Measurements from ENCODE around the gene MYLIP. TPM values are rescaled to one million over a fixed set of nuclear protein-coding genes. Genes with fewer than 3 reads are reported as not detected.

Gene MYLIP
- total and polyA plus RNA-seq, 2 of the 4 experiments (the other 2 are of a cell fraction) = 1.8 to 3.2 TPM

DNA sequence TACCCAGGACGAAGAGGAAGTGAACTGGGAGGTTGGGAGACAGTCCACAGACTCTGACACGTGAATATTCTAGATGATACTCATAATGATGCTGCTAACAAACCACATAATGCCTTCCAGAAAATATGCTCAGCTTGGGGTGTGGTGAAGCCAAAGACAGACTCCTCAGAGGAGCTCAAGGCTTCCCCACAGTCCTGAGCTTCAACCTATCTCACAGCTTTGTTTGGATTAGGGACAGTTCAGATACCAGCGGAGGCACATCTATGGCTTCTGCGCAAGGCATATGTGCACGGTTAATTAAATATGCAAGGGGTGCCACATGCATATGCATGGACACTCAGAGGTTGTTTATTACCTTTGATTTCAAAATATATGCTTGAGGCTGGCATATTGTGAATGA is 30.7 kb upstream of the MYLIP start:
- BruUV-seq (replicated peaks) = no TSS peak
- Histone ChIP-seq H3K23ac (ENCODE audit: low read depth, low read length) (no peak overlapping the region), H3K9ac (ENCODE audit: low read depth, low read length) (no peak overlapping the region), H3K79me1 (ENCODE audit: low read depth in 1 of 2, low read length in 2 of 2) (no peaks in the 10 kb centered on the region), H2AFZ (replicated peaks; ENCODE audit: low read length, poor library complexity) (no peak overlapping the region), H3K4me1 (ENCODE audit: control insufficient read depth, insufficient read depth, low read length) (no peaks in the 10 kb centered on the region), H3K9me3 (ENCODE audit: control insufficient read depth, insufficient read depth, low read length) (peaks cover 2% of the 10 kb centered on the region; the same call in 1 of the 2 replicates), H2BK120ac (ENCODE audit: low read depth, low read length) (no peak overlapping the region), H4K8ac (ENCODE audit: low read depth in 2 of 2, low read length in 2 of 2) (no peak overlapping the region), H3K27ac (ENCODE audit: insufficient read depth, low read length) (no peak overlapping the region), H4K91ac (ENCODE audit: insufficient read depth, low read depth, low read length) (no peak overlapping the region), H2AK5ac (ENCODE audit: low read depth, low read length) (no peak overlapping the region), H4K5ac (ENCODE audit: low read depth, low read length) (no peak overlapping the region), H3K4me3 (ENCODE audit: insufficient read depth, low read depth, low read length) (no peak overlapping the region), H3K4ac (ENCODE audit: low read depth, low read length) (no peak overlapping the region), H3K56ac (ENCODE audit: extremely low read depth, insufficient read depth, low read length) (no peak overlapping the region), H4K20me1 (ENCODE audit: insufficient read depth, low read length) (no peaks in the 10 kb centered on the region), H3K36me3 (ENCODE audit: control insufficient read depth, insufficient read depth, low read length) (no peaks in the 10 kb centered on the region), H3K4me2 (ENCODE audit: low read depth, low read length) (no peak overlapping the region), H2BK5ac (ENCODE audit: low read depth, low read length, poor library complexity, severe bottlenecking) (no peak overlapping the region), H2BK15ac (ENCODE audit: low read depth, low read length) (no peak overlapping the region), H3K9me1 (ENCODE audit: insufficient read depth, low read length) (no peaks in the 10 kb centered on the region), H3K14ac (replicated peaks; ENCODE audit: low read depth, low read length) (no peak overlapping the region), H2AK9ac (replicated peaks; ENCODE audit: low read depth, low read length, poor library complexity) (no peak overlapping the region), H2BK20ac (ENCODE audit: low read depth, low read length) (no peak overlapping the region), H3K27me3 (ENCODE audit: control insufficient read depth, insufficient read depth, low read length) (peaks cover 14% of the 10 kb centered on the region), H3K18ac (ENCODE audit: low read depth, low read length) (no peak overlapping the region)
- dilution Hi-C loops (cut with HindIII; ENCODE audit: low sequenced_read_pairs, unreplicated experiment) (no loop called here), intact Hi-C loops (cut with micrococcal nuclease) (no loop called here), in situ Hi-C loops (cut with MboI; ENCODE audit: low sequenced_read_pairs) (no loop called here)
- ChIA-PET POLR2A (ENCODE audit: unreplicated experiment) (no interaction called here), CTCF (interaction anchor here (0.6 kb wide), 1 partner anchor 23 kb away, joined by 5 read pairs; no protein-coding TSS in a partner anchor)
- no CpG with 5 or more reads among the region's 5 CpGs for WGBS, 2 experiments (ENCODE audit: extremely low coverage in 2 of 2, insufficient read length in 1 of 2)
- DNase-seq = no peak
- ATAC-seq (ENCODE audit: low read depth) = no peak
- TF ChIP-seq SMC3 (IDR thresholded peaks at IDR 0.05; ENCODE audit: low read depth, low read length) = no peak
- TF ChIP-seq ELK1 (IDR thresholded peaks at IDR 0.05; ENCODE audit: borderline replicate concordance, low read depth, low read length) = no peak
- no peak for TF ChIP-seq FOS (IDR thresholded peaks at IDR 0.05; ENCODE audit: low read depth, low read length)
- no peak for TF ChIP-seq CHD1 (IDR thresholded peaks at IDR 0.05; ENCODE audit: low read depth, low read length)
- no peak for TF ChIP-seq RAD21 (IDR thresholded peaks at IDR 0.05; ENCODE audit: low read length)
- TF ChIP-seq MXI1 (IDR thresholded peaks at IDR 0.05; ENCODE audit: borderline replicate concordance, low read depth, low read length) = no peak
- no peak for TF ChIP-seq BHLHE40 (IDR thresholded peaks at IDR 0.05; ENCODE audit: low read depth, low read length)
- TF ChIP-seq, protein P1, sequence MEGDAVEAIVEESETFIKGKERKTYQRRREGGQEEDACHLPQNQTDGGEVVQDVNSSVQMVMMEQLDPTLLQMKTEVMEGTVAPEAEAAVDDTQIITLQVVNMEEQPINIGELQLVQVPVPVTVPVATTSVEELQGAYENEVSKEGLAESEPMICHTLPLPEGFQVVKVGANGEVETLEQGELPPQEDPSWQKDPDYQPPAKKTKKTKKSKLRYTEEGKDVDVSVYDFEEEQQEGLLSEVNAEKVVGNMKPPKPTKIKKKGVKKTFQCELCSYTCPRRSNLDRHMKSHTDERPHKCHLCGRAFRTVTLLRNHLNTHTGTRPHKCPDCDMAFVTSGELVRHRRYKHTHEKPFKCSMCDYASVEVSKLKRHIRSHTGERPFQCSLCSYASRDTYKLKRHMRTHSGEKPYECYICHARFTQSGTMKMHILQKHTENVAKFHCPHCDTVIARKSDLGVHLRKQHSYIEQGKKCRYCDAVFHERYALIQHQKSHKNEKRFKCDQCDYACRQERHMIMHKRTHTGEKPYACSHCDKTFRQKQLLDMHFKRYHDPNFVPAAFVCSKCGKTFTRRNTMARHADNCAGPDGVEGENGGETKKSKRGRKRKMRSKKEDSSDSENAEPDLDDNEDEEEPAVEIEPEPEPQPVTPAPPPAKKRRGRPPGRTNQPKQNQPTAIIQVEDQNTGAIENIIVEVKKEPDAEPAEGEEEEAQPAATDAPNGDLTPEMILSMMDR (conservative IDR thresholded peaks at IDR 0.05; ENCODE audit: low read depth, low read length) = no peak
- TF ChIP-seq POLR2A (IDR thresholded peaks at IDR 0.05; ENCODE audit: low read depth, low read length) = no peak
- TF ChIP-seq RFX5 (IDR thresholded peaks at IDR 0.05; ENCODE audit: low read depth, low read length) = no peak
- TF ChIP-seq MAFK (IDR thresholded peaks at IDR 0.05; ENCODE audit: low read depth, low read length) = no peak
- TF ChIP-seq MAZ (IDR thresholded peaks at IDR 0.05; ENCODE audit: borderline replicate concordance, low read depth, low read length) = no peak
